PC-9 (cell line): Measurements from ENCODE around the gene TMEM18.

ENCODE experiments used
- EZH2 ChIP-seq: fragments of 200-600 bp; sonication (generic); IDR thresholded peaks from 2 replicates; pipeline ENCODE4 v1.8.0; 2017; ENCODE audit warnings: antibody characterized with exemption, low read depth
- TF ChIP-seq, protein P1 (sequence below): fragments of 200-600 bp; sonication (generic); conservative IDR thresholded peaks from 2 replicates; pipeline ENCODE4 v1.6.1; 2017; ENCODE audit warnings: mixed run types, antibody characterized with exemption, mild to moderate bottlenecking, moderate library complexity

DNA sequence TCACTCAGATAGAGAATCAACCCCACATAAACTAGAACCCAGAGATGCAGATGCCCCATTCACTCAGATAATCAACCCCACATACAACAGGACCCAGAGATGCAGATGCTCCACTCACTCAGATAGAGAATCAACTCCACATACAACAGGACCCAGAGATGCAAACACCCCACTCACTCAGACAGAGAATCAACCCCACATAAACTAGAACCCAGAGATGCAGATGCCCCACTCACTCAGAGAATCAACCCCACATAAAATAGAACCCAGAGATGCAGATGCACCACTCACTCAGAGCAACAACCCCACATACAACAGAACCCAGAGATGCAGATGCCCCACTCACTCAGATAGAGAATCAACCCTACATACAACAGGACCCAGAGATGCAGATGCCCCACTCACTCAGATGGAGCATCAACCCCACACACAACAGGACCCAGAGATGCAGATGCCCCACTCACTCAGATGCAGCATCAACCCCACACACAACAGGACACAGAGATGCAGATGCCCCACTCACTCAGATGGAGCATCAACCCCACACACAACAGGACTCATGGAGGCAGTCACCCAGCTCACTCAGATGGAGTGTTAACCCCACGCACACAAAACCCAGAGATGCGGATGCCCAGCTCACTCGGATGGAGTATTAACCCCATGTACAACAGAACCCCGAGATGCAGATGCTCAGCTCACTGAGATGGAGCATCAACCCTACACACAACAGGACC, 11.7 kb downstream of the TMEM18 start:
- TF ChIP-seq, protein P1, sequence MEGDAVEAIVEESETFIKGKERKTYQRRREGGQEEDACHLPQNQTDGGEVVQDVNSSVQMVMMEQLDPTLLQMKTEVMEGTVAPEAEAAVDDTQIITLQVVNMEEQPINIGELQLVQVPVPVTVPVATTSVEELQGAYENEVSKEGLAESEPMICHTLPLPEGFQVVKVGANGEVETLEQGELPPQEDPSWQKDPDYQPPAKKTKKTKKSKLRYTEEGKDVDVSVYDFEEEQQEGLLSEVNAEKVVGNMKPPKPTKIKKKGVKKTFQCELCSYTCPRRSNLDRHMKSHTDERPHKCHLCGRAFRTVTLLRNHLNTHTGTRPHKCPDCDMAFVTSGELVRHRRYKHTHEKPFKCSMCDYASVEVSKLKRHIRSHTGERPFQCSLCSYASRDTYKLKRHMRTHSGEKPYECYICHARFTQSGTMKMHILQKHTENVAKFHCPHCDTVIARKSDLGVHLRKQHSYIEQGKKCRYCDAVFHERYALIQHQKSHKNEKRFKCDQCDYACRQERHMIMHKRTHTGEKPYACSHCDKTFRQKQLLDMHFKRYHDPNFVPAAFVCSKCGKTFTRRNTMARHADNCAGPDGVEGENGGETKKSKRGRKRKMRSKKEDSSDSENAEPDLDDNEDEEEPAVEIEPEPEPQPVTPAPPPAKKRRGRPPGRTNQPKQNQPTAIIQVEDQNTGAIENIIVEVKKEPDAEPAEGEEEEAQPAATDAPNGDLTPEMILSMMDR, result no peak
- no peak for TF ChIP-seq EZH2
